ENCODE results near the gene PPFIBP1.

PPFIBP1 gene

DNA sequence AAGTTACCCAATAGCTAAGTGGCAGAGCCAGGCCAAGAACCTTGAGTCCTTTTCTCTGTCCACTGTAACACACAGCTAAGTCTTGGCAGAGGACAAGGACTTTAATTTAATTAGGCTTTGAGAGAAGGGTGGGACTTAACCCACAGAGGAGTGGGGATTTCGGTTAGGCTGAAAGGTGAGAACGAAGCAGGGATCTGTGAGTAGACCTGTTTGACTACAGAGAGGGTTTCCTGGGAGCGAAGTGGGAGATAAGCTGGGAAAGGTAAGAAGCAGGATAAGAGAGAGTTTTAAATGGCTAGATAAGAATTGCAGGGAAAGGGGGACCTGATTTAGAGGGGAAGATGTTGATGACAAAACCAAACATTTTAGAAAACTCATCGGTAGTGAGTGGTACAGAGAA, 2.0 kb upstream of the PPFIBP1 start:
- Mint-ChIP-seq H3K4me3 (no peak overlapping the region), H3K36me3 (no peaks in the 10 kb centered on the region)

DNA sequence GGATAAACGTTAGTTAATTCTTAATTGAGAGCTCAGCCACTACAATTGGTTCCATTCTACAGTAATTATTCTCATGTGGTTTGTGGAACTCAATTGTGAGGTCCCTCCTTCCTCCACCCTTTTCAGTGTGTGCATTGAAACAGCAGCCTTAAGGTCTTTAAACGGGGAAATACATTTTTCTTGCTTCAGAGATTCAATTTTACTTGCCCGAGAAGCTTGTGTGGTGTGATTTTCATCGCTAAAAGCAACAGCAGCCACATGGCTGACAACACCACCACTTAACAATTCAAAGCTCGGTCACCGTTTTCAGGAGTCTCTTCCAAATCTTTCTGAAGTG, 733 bp upstream of the PPFIBP1 start:
- DNase-seq: no peak
- Mint-ChIP-seq H3K27me3 (peaks cover 0 to 5% of the 10 kb centered on the region in 2 donors), H3K4me3 (peak overlapping the region; percentile 92 to 98)

More for the DNA sequence above, 2.0 kb upstream of the PPFIBP1 start:
- Mint-ChIP-seq H3K9me3 (no peaks in the 10 kb centered on the region), H3K27ac (no peak overlapping the region), H3K27me3 (peaks cover 0 to 9% of the 10 kb centered on the region in 2 donors), H3K4me1 (peaks cover 10 to 23% of the 10 kb centered on the region in 2 donors)
- no peak for DNase-seq
- no peak for ATAC-seq (replicated peaks)

DNA sequence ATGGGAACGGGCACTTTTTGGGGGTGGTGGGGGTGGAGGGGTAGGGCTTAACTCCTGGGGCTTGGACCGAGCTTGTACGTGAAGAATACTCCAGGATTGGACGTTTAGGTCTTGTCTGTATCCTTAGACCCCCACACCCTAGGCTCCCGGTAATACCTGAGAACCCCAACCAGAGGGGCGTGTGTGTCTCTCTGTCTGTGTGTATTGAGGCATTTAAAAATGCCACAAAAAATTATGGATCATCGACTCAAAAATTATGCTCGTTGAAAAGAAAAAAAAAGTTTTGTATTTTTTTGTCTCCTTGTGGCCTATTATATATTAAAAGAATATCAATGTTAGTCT, 459 bp downstream of the PPFIBP1 start:
- peak overlapping the region; percentile 92 to 98 for H3K4me3 Mint-ChIP-seq
- ATAC-seq (replicated peaks) (peak; percentile 8 to 13), DNase-seq (no peak)
- H3K27me3 Mint-ChIP-seq: peaks cover 0 to 5% of the 10 kb centered on the region in 2 donors
- H3K36me3 Mint-ChIP-seq: no peaks in the 10 kb centered on the region
- H3K4me1 Mint-ChIP-seq: peaks cover 14 to 29% of the 10 kb centered on the region in 2 donors
- H3K27ac Mint-ChIP-seq: peak overlapping the region; percentile 97
- H3K9me3 Mint-ChIP-seq: no peaks in the 10 kb centered on the region

More for the DNA sequence above, 733 bp upstream of the PPFIBP1 start:
- H3K4me1 Mint-ChIP-seq: peaks cover 10 to 23% of the 10 kb centered on the region in 2 donors
- ATAC-seq (replicated peaks): peak; percentile 32 to 37
- no peaks in the 10 kb centered on the region for H3K9me3 Mint-ChIP-seq
- no peaks in the 10 kb centered on the region for H3K36me3 Mint-ChIP-seq
- H3K27ac Mint-ChIP-seq: peak overlapping the region; percentile 97

GRCh38 chr12:27524839-27525753, 1.1 kb downstream of the PPFIBP1 start:
- ATAC-seq (replicated peaks): no peak
- Mint-ChIP-seq H3K9me3 (no peaks in the 10 kb centered on the region), H3K27ac (peak overlapping the region; percentile 27), H3K36me3 (no peaks in the 10 kb centered on the region), H3K4me3 (peak overlapping the region; percentile 92 to 98), H3K4me1 (peaks cover 15 to 33% of the 10 kb centered on the region in 2 donors), H3K27me3 (peaks cover 0 to 5% of the 10 kb centered on the region in 2 donors)
- no peak for DNase-seq

GRCh38 chr12:27527512-27527911, 3.5 kb downstream of the PPFIBP1 start:
- Mint-ChIP-seq H3K4me1 (peaks cover 17 to 53% of the 10 kb centered on the region in 2 donors), H3K4me3 (no peak overlapping the region), H3K36me3 (peaks cover 0 to 3% of the 10 kb centered on the region in 2 donors), H3K27me3 (no peaks in the 10 kb centered on the region), H3K27ac (peak overlapping the region; percentile 17), H3K9me3 (no peaks in the 10 kb centered on the region)
- ATAC-seq (replicated peaks): no peak
- DNase-seq: no peak

DNA sequence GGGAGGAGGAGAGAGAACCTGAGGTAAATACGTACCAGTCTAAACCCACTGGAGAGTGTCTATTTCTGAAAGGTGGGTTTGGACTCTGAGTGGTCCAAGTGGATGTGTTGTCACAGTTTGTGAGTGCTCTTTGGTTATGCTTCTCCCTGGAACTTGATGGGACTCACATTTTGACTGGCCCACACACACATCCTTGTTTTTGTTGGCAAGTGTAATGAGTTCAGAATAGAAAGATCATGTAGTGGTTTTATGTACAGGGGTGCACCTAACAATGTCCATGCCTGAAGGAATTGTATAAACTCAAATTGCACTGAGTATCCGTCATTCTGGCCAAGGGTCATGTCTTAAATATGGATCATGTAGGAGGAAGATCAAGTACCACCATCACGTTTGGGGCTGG, 4.8 kb downstream of the PPFIBP1 start:
- H3K27ac Mint-ChIP-seq: peak overlapping the region; percentile 28
- H3K4me3 Mint-ChIP-seq: no peak overlapping the region
- H3K36me3 Mint-ChIP-seq: peaks cover under 1 to 3% of the 10 kb centered on the region in 2 donors
- H3K9me3 Mint-ChIP-seq: no peaks in the 10 kb centered on the region
- DNase-seq (no peak), ATAC-seq (replicated peaks) (no peak)
- no peaks in the 10 kb centered on the region for H3K27me3 Mint-ChIP-seq
- H3K4me1 Mint-ChIP-seq: peaks cover 22 to 55% of the 10 kb centered on the region in 2 donors

GRCh38 chr12:27530157-27530922, 6.3 kb downstream of the PPFIBP1 start:
- Mint-ChIP-seq H3K27ac (no peak overlapping the region), H3K4me1 (peaks cover 29 to 63% of the 10 kb centered on the region in 2 donors), H3K9me3 (no peaks in the 10 kb centered on the region), H3K36me3 (peaks cover 3% of the 10 kb centered on the region in 2 donors), H3K4me3 (no peak overlapping the region), H3K27me3 (no peaks in the 10 kb centered on the region)
- ATAC-seq (replicated peaks) (peak; percentile 23 to 35), DNase-seq (no peak)

DNA sequence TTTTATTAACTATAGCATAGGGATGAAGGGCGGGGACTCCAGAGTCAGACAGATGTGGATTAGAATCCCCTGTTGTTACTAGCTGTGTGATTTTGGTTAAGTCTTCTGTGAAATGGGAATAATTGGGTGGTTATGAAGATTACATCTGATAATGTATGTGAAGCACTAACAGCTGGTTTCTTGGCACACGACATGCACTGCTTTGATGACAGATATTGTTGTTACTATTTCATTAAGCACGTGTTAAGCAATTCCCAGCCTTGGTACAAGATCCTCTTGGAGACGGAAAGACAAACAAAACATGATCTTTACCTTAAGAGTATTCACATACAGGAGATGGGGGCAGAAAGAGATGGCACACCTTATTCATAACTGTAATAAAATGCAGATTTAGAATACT, 7.9 kb downstream of the PPFIBP1 start:
- Mint-ChIP-seq H3K36me3 (peaks cover 8 to 14% of the 10 kb centered on the region in 2 donors), H3K27me3 (no peaks in the 10 kb centered on the region), H3K4me1 (peaks cover 32 to 71% of the 10 kb centered on the region in 2 donors), H3K4me3 (no peak overlapping the region), H3K9me3 (no peaks in the 10 kb centered on the region), H3K27ac (no peak overlapping the region)
- DNase-seq (no peak), ATAC-seq (replicated peaks) (no peak)

DNA sequence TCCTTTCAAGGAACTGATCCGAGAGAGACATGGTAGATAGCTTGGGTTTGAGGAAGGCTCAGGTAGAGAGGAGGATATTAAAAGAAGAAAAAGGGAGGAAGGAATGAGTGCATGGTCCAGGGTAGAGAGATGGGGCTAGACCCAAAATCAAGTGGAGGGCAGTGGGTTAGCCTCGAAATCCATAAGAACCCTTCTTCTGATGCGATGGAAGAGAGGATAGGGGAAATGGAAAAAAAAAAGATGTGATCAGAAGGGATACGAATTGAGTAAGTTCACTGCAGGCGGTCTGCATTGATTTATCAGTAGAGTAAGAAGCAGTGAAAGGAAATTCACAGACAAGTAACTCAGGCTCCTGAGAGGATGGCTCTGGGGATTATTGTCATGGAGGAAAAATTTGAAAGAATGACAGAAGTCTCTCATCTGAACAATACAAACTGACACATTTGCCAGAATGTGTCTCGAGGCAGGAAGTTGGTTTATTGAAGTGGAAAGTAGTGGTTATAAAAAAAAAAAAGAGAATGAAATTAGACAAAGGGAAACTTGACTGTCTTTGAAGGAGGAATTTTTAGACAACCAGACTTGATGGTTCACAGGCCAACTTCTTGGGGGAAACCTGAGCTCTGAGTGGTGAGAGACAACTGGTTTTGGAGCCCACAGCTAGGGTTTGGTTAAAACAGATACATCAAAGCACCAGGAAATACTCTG, 10.2 kb downstream of the PPFIBP1 start:
- Mint-ChIP-seq H3K4me3 (peak overlapping the region; percentile 12 to 23), H3K9me3 (no peaks in the 10 kb centered on the region), H3K27me3 (no peaks in the 10 kb centered on the region)

GRCh38 chr12:27534765-27535161, 10.8 kb downstream of the PPFIBP1 start:
- H3K4me3 Mint-ChIP-seq: peak overlapping the region in 1 of 2 donors; percentile 12

More for the DNA sequence above, 10.2 kb downstream of the PPFIBP1 start:
- ATAC-seq (replicated peaks): peak; percentile 80 to 87
- no peak for DNase-seq
- Mint-ChIP-seq H3K27ac (peak overlapping the region; percentile 75), H3K4me1 (peaks cover 46 to 84% of the 10 kb centered on the region in 2 donors), H3K36me3 (peaks cover 9 to 20% of the 10 kb centered on the region in 2 donors)

DNA sequence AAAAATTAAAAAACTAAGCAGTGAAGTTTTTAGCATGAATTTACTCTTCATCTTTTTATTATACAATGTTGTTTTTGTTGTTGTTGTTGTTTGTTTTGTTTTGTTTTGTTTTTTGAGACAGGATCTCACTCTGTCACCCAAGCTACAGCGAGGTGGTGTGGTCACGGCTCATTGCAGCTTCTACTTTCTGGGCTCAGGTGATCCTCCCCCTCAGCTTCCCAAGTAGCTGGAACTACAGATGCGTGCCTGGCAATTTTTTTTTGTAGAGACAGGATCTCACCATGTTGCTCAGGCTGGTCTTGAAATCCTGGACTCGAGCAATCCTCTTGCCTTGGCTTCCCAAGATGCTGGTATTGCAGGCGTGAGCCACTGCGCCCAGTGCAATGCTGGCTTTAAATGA, 11.3 kb downstream of the PPFIBP1 start:
- Mint-ChIP-seq H3K27ac (no peak overlapping the region), H3K27me3 (no peaks in the 10 kb centered on the region), H3K9me3 (no peaks in the 10 kb centered on the region), H3K4me3 (peak overlapping the region in 1 of 2 donors; percentile 40), H3K36me3 (peaks cover 9 to 20% of the 10 kb centered on the region in 2 donors), H3K4me1 (peaks cover 47 to 81% of the 10 kb centered on the region in 2 donors)
- ATAC-seq (replicated peaks) (no peak), DNase-seq (no peak)

More at GRCh38 chr12:27534765-27535161, 10.8 kb downstream of the PPFIBP1 start:
- Mint-ChIP-seq H3K9me3 (no peaks in the 10 kb centered on the region), H3K27ac (peak overlapping the region; percentile 75), H3K4me1 (peaks cover 49 to 87% of the 10 kb centered on the region in 2 donors), H3K27me3 (no peaks in the 10 kb centered on the region), H3K36me3 (peaks cover 9 to 20% of the 10 kb centered on the region in 2 donors)
- no peak for DNase-seq
- peak; percentile 45 to 59 for ATAC-seq (replicated peaks)

GRCh38 chr12:27537855-27538675, 14.1 kb downstream of the PPFIBP1 start:
- Mint-ChIP-seq H3K27ac (peak overlapping the region; percentile 57), H3K27me3 (no peaks in the 10 kb centered on the region), H3K4me1 (peaks cover 50 to 71% of the 10 kb centered on the region in 2 donors), H3K4me3 (peak overlapping the region; percentile 45 to 51), H3K36me3 (peaks cover 9 to 20% of the 10 kb centered on the region in 2 donors), H3K9me3 (no peaks in the 10 kb centered on the region)
- ATAC-seq (replicated peaks) (no peak), DNase-seq (no peak)

DNA sequence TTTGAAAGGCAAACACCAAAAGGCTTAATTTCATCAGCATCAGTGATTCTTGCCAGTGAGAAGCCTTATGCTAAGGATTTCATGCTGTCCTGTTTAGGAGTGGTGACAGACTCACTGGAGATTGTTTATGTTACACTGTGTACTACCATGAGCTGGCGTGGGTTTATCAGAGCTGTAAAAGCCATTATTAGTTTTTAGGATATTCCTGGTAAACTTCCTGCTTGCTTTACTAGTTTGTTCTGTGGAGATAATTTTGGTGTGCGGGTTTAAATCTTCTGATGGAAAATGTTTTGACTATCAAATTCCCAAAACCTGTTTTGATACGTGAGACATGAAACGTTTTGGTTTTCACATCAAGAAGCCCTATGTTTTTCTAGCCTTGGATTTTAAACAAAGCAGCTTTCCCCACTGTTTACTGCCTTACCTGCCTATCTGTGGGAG, 15.2 kb downstream of the PPFIBP1 start:
- Mint-ChIP-seq H3K27me3 (no peaks in the 10 kb centered on the region), H3K4me3 (no peak overlapping the region), H3K9me3 (no peaks in the 10 kb centered on the region), H3K36me3 (peaks cover 7 to 21% of the 10 kb centered on the region in 2 donors), H3K4me1 (peaks cover 41 to 62% of the 10 kb centered on the region in 2 donors), H3K27ac (no peak overlapping the region)
- ATAC-seq (replicated peaks): no peak
- no peak for DNase-seq
